GM12865 (cell line): Measurements from ENCODE around the gene SUN1.

ENCODE experiments used
- DNase-seq: peaks from one replicate; pipeline ENCODE4 v3.0.0; 2010; ENCODE audit warnings: low read depth
- H3K4me3 ChIP-seq: 2 replicates; pipeline ENCODE4 v1.5.1; 2011; ENCODE audit warnings: mild to moderate bottlenecking, low read depth, low read length, control low read depth
- TF ChIP-seq, protein P1 (sequence below): IDR thresholded peaks from 2 replicates; pipeline ENCODE4 v1.5.1; 2011; ENCODE audit warnings: low read length, control low read depth, low read depth, inconsistent platforms; ENCODE audit not compliant: insufficient read depth; ENCODE audit errors: missing control alignments

The SUN1 gene

DNA sequence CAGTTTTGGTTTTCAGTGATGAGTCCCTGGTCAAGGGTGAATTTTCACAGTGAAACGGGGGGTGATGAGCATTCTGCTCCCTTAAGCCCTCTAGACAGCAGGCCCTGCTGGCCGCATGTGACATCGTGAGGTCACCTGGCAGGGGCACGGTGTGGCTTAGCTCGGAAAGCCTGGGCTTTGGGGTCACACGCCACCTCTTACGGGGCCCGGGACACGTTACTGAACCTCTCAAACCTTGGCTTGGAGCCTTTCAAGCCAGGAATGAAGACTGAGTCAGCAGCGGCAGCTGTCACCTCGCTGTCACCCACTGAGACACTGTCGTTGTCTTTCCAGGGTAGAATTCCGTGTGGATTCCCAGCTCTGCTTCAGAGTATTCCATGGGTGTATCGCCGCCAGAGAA lies 48.2 kb downstream of the SUN1 start:
- TF ChIP-seq, protein P1, sequence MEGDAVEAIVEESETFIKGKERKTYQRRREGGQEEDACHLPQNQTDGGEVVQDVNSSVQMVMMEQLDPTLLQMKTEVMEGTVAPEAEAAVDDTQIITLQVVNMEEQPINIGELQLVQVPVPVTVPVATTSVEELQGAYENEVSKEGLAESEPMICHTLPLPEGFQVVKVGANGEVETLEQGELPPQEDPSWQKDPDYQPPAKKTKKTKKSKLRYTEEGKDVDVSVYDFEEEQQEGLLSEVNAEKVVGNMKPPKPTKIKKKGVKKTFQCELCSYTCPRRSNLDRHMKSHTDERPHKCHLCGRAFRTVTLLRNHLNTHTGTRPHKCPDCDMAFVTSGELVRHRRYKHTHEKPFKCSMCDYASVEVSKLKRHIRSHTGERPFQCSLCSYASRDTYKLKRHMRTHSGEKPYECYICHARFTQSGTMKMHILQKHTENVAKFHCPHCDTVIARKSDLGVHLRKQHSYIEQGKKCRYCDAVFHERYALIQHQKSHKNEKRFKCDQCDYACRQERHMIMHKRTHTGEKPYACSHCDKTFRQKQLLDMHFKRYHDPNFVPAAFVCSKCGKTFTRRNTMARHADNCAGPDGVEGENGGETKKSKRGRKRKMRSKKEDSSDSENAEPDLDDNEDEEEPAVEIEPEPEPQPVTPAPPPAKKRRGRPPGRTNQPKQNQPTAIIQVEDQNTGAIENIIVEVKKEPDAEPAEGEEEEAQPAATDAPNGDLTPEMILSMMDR = no peak
- H3K4me3 ChIP-seq = no peak overlapping the region
- DNase-seq = no peak

DNA sequence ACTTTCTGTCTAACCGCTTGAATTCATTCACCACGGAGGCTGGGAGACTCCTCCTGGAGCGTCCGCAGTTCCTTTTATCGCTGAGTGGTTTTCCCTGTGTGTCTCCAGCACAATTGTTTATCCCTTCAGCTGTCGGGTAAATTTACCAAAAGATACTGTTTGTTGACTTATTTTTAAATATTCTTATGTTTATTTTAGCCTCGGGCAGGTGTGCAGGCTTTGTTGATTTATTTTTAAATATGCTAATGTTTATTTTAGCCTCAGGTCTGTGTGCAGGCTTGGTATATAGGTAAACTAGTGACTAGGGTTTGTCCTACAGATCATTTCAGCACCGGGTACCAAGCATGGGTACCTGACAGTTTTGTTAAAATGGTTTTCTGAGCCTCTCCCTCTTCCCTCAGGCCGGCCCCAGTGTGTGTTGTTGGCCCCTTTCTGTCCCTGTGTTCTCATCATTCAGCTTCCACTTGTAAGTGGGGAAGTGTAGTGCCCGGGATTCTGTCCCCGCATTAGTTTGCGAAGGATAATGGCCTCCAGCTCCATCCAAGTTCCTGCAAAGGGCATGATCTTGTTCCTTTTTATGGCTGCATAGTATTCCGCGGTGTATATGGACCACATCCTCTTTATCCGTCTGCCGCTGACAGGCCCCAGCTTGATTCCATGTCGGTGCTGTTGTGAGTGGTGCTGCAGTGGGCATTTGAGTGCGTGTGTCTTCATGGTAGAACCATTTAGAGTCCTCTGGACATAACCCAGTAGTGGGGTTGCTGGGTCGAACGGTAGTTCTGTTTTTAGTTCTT lies 49.4 kb downstream of the SUN1 start:
- TF ChIP-seq, protein P1 = no peak
- no peak overlapping the region for H3K4me3 ChIP-seq
- DNase-seq = no peak

DNA sequence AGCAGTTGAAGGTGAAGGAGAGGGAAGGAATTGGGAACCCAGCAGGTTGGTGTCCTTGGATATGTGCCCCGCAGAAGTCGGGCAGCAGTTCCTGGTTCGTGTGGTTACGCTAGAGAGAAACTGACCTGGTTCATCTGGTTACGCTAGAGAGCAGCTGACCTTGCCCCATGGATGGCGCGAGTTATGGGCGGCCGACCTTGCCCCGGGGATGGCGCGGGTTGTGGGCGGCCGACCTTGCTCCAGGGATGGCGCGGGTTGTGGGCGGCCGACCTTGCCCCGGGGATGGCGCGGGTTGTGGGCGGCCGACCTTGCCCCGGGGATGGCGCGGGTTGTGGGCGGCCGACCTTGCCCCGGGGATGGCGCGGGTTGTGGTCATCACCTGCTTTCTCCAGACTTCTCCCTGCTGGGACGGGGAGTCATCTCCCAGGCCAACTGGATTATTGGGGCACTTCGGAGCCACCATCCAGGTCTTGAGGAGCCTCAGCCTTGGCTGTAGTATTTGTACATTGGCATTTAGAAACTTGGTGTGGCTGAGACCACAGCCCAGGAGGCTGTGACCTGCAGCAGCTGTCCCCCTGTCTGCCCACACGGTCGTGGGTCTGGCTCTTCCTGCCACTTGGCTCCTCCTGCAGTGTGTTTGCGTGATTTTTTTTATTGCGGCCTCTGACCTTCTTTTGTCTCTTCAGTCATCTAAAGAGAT lies 50.2 kb downstream of the SUN1 start:
- H3K4me3 ChIP-seq = no peak overlapping the region
- no peak for DNase-seq
- TF ChIP-seq, protein P1 = no peak

DNA sequence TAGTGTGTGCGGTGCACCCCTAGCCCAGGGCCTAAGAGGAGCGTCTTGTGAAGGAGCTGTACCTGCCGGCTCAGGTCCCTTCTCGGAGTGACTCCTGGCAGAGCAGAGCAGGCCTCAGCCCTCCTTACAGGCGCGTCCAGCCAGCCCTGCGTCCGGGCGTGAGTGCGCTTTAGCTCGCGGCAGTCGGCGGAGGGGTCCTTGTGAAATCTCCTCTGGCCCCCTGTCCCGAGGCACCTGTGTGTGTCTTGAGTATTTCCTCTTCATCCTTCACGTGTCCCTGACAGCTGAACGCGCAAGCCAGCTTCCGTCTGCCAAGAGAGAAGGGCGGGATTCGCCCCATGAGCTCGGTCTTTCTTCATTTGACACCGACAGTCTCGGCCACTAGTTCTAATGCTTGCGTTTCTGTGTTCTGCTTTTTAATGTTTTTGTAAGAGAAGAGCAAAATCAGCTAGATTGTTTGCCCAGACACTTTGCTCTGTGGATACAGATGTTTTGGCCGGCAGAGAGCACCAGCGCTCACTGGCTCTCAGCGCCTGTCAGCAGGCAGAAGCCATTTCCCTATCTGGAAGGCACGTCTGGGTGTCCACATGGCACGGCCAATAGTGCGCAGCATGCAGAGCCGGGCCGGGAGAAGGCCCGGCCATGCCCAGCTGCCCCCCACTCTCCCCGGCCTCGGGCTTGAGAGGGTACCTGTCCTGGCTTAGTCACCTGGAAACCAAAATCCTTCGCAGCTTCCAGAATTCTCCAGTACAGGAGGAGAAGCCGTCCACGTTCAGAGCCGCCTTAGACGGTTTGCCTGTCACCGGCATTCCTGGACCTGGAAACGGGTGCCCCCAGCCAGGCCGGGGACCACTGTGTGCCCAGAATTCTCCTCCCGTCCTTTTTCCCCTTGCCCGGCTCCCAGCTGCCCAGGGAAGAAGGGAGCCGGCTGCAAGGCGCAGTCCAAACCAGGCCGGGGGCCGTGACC lies 51.1 kb downstream of the SUN1 start:
- TF ChIP-seq, protein P1 = no peak
- H3K4me3 ChIP-seq = no peak overlapping the region
- DNase-seq = no peak

DNA sequence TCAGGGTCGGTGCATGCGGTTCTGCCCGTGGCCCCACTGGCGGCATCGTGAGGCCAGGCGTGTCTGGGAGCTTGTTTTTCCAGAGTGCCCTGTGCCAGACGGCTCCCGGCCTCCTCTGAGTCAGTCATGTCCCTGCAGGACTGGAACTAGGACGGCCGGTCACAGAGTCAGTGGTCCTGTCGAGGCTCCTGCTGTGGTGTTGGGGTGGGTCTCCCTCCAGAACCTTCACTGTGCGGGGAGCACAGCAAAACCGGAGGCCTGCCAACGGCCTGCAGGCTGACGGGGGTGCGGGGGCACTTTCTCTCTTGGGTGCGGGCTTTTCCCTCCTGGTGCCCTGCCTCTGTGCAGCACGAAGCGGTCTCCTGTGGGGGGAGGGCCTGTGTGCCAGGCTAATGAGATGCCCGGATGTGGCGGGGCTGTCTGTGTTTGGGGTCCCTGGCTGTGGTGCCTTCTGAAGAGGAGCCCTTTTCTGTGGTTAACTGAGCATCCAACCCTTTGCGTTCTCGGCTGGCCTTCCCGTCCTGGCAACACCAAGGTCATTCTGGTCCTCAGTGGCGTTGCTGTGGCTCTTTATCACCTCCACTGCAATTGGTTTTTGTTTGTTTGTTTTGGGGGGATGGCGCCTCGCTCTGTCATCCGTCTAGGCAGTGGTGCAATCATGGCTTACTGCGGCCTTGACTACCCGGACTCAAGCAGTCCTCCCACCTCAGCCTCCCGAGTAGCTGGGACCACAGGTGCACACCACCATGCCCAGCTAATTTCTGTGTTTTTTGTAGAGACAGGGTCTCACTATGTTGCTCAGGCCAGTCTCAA lies 52.1 kb downstream of the SUN1 start:
- no peak for DNase-seq
- TF ChIP-seq, protein P1 = no peak
- no peak overlapping the region for H3K4me3 ChIP-seq
